K562 (cell line): ENCODE data around the gene MYO1B. TPM values are rescaled to one million over a fixed set of nuclear protein-coding genes. Genes with fewer than 3 reads are reported as not detected.

Source experiments
- ATAC-seq: fragments of 200-7000 bp; cut with Tn5 transposase; 3 replicates; pipeline ENCODE4 v1.9.1; 2020; ENCODE audit warnings: moderate library complexity
- BruUV-seq: library from RNA; stranded (reverse); fragments of 400-500 nt; replicated peaks from 2 replicates; lab custom pipeline; 2021; lab: Mats Ljungman, UMichigan
- CTCF ChIA-PET: fragments of 300-600 bp; formaldehyde crosslinking; extraction: SDS; loops from one replicate; lab custom pipeline; 2021; ENCODE audit warnings: low intra/inter-chr PET ratio; lab: Yijun Ruan, JAX
- POLR2A ChIA-PET: fragments of 300-600, 350-650 bp; sonication (Branson Sonifier 250); formaldehyde crosslinking; extraction: SDS; loops from one replicate; lab custom pipeline; 2021; ENCODE audit warnings: antibody characterized with exemption, inconsistent platforms; lab: Yijun Ruan, JAX
- DNase-seq, 4 experiments: peaks; one replicate each; pipeline versions ENCODE4 v3.0.0 to v3.0.0-alpha.2; 2011 to 2018; ENCODE audit warnings: low spot score in 3 of 4, mixed read lengths in 3 of 4; ENCODE audit errors: extremely low read depth in 1 of 4
- FAIRE-seq: peaks from 2 replicates; lab custom pipeline; 2011; peaks lifted over from hg19 to GRCh38; lab: Jason Lieb, UNC
- H2AFZ ChIP-seq: 2 replicates; pipeline ENCODE4 v1.6.0; 2011; ENCODE audit warnings: low read depth, low read length, control low read depth, inconsistent platforms
- H3K27ac ChIP-seq: fragments of 200-600 bp; 3 replicates; pipeline ENCODE4 v1.8.0; 2011; ENCODE audit warnings: low read depth, mild to moderate bottlenecking, control low read depth, inconsistent platforms, low read length, moderate library complexity, mixed read lengths; ENCODE audit errors: extremely low read depth
- H3K27me3 ChIP-seq, 2 experiments: fragments of 300-600 bp in 1 of 2; 2 replicates in 1 of 2; 3 replicates in 1 of 2; pipeline versions ENCODE4 v1.6.0 to v1.8.0; 2011; ENCODE audit warnings: inconsistent platforms in 2 of 2, low read length in 2 of 2, mild to moderate bottlenecking in 1 of 2, mixed read lengths in 1 of 2, moderate library complexity in 1 of 2; ENCODE audit not compliant: control insufficient read depth in 2 of 2, insufficient read depth in 2 of 2
- H3K36me3 ChIP-seq: fragments of 300-600 bp; 3 replicates; pipeline ENCODE4 v1.8.0; 2011; ENCODE audit warnings: mild to moderate bottlenecking, low read length, inconsistent platforms; ENCODE audit not compliant: control insufficient read depth, insufficient read depth
- H3K4me1 ChIP-seq, 2 experiments: fragments of 200-600 bp in 1 of 2; replicated peaks in 1 of 2; 2 replicates in 1 of 2; 3 replicates in 1 of 2; pipeline versions ENCODE4 v1.5.1 to v1.8.0; 2011; ENCODE audit warnings: inconsistent platforms in 2 of 2, low read length in 2 of 2, mild to moderate bottlenecking in 1 of 2, mixed read lengths in 1 of 2, moderate library complexity in 1 of 2; ENCODE audit not compliant: control insufficient read depth in 2 of 2, insufficient read depth in 2 of 2
- H3K4me2 ChIP-seq: 2 replicates; pipeline ENCODE4 v1.6.1; 2011; ENCODE audit warnings: low read length, control low read depth, inconsistent platforms, mixed read lengths; ENCODE audit not compliant: insufficient read depth
- H3K4me3 ChIP-seq: fragments of 200-600 bp; sonication (generic), shearing (Covaris generic); 2 replicates; pipeline ENCODE4 v1.5.1; 2016; ENCODE audit warnings: control low read depth, inconsistent platforms
- H3K79me2 ChIP-seq: fragments of 200-600 bp; 3 replicates; pipeline ENCODE4 v1.8.0; 2011; ENCODE audit warnings: low read length, inconsistent platforms; ENCODE audit not compliant: control insufficient read depth, insufficient read depth
- H3K9ac ChIP-seq, 2 experiments: 2 replicates each; pipeline versions ENCODE4 v1.6.0 to v1.6.1; 2011; ENCODE audit warnings: low read depth in 2 of 2, low read length in 2 of 2, control low read depth in 1 of 2, inconsistent platforms in 1 of 2, mild to moderate bottlenecking in 1 of 2, mixed read lengths in 1 of 2; ENCODE audit not compliant: insufficient read depth in 1 of 2
- H3K9me1 ChIP-seq: one replicate; pipeline ENCODE4 v1.6.0; 2011; ENCODE audit warnings: inconsistent platforms, mild to moderate bottlenecking, low read length, moderate library complexity; ENCODE audit not compliant: control insufficient read depth, insufficient read depth
- H3K9me3 ChIP-seq: replicated peaks from 2 replicates; pipeline ENCODE4 v1.5.1; 2011; ENCODE audit warnings: low read depth, low read length, inconsistent platforms; ENCODE audit not compliant: control insufficient read depth, insufficient read depth
- H4K20me1 ChIP-seq: replicated peaks from 2 replicates; pipeline ENCODE4 v1.6.1; 2011; ENCODE audit warnings: low read length, inconsistent platforms, mixed read lengths; ENCODE audit not compliant: control insufficient read depth, insufficient read depth
- DLX4 ChIP-seq: fragments of 250-450 bp; sonication (Bioruptor Pico); IDR thresholded peaks from 2 replicates; pipeline ENCODE4 v1.6.1; 2021; ENCODE audit warnings: mild to moderate bottlenecking
- ELF4 ChIP-seq: fragments of 450-650 bp; formaldehyde crosslinking; IDR thresholded peaks from 2 replicates; pipeline ENCODE4 v1.4.0; 2022; ENCODE audit warnings: missing genetic modification characterization
- TFAM ChIP-seq: fragments of 250-450 bp; sonication (Bioruptor Pico); conservative IDR thresholded peaks from 2 replicates; pipeline ENCODE4 v1.5.0; 2021; ENCODE audit warnings: mild to moderate bottlenecking, moderate library complexity
- ZNF740 ChIP-seq, 3 experiments: fragments of 200-800 bp in 1 of 3; sonication (Bioruptor generic) in 1 of 3; sonication (generic) in 1 of 3; formaldehyde crosslinking in 1 of 3; IDR thresholded peaks; 2 replicates each; pipeline versions ENCODE4 v1.6.1 to v1.8.0; 2016 to 2022; ENCODE audit warnings: mild to moderate bottlenecking in 2 of 3, missing compliant biosample characterization in 2 of 3, missing genetic modification characterization in 2 of 3, missing genetic modification reagents in 1 of 3
- WGBS: fragments of 100-300 bp; shearing (Covaris generic); methylation state at CpG from one replicate; pipeline ENCODE4 v1.1.6; 2016; ENCODE audit warnings: low coverage, mixed read lengths; ENCODE audit not compliant: insufficient coverage; ENCODE audit errors: missing lambda C conversion rate; 5-methylcytosine and 5-hydroxymethylcytosine counted together
- in situ Hi-C: fragments of 300-500 bp; cut with MboI; formaldehyde crosslinking; loops from 4 replicates; pipeline ENCODE4 v1.15.0; 2018; ENCODE audit warnings: inconsistent platforms, mixed read lengths
- intact Hi-C: fragments of 100-400 bp; cut with micrococcal nuclease; formaldehyde crosslinking; loops from 2 replicates; pipeline ENCODE4 v1.14.2; 2022
- polyA plus RNA-seq, 8 experiments: library from polyadenylated mRNA; depleted of rRNA in 4 of 8; stranded (reverse) in 5 of 8; unstranded in 3 of 8; fragments of >200 nt; fragmentation: Nextera tagmentation in 2 of 8; fragmentation: Illumina TruSeq in 1 of 8; extraction: Ambion mirVana in 2 of 8; extraction: Trizol in 1 of 8; gene quantifications; 2 replicates each; pipeline versions ENCODE4 v1.2.1 to v1.2.3, GENCODE V29; 2011 to 2014; ENCODE audit warnings: inconsistent platforms in 1 of 8, missing spikeins in 1 of 8
- total RNA-seq, 7 experiments: library from RNA; depleted of rRNA in 6 of 7; stranded (reverse); fragments of >200 nt in 6 of 7; fragmentation: Illumina TruSeq in 2 of 7; extraction: Trizol in 2 of 7; gene quantifications; 2 replicates each; pipeline versions ENCODE4 v1.2.1 to v1.2.3, GENCODE V29; 2011 to 2021; ENCODE audit warnings: low replicate concordance in 1 of 7

The MYO1B gene
- total and polyA plus RNA-seq, 9 of the 15 experiments (the other 6 are each of a cell fraction or from before 2014, with no cell fraction given) = 0.04 to 0.33 (median 0.20) TPM; not detected in 5

GRCh38 chr2:191385416-191386160, 140.4 kb downstream of the MYO1B start (continued):
- no peak for TF ChIP-seq TFAM

DNA sequence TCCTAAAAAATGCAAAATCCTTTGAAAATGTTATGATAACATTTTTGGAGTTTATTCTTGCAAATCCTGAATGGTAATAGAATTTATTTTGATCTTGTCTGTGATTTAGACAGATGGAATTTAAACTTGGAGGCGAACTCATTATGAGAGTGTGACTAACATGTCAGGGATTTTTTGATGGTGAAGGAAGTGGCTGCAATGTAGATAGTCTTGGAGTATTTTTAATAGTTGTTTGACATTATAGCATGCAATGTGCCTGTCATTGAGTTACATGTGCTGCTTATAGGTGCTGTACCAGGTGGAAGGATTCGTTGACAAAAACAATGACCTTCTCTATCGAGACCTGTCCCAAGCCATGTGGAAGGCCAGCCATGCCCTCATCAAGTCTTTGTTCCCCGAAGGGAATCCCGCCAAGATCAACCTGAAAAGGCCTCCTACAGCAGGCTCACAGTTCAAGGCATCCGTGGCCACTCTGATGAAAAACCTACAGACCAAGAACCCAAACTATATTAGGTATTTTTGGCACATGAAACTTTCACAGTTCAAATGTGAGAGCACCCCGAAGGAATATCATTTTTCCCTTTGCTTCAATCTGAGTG, 141.8 kb downstream of the MYO1B start:
- no peak for ATAC-seq
- H3K9me1 ChIP-seq = no peaks in the 10 kb centered on the region
- ChIA-PET CTCF (no interaction called here), POLR2A (interaction anchor here (1.2 kb wide), 1 partner anchor 62 kb away, joined by 3 read pairs; no protein-coding TSS in a partner anchor)
- H3K27me3 ChIP-seq = peaks cover 0 to 4% of the 10 kb centered on the region in 2 experiments; a peak in 1 of 5 replicates
- no peaks in the 10 kb centered on the region for H3K9me3 ChIP-seq
- in situ Hi-C loops = no loop called here
- WGBS = 0% methylated on average over 5 of the region's 7 CpGs
- H3K4me1 ChIP-seq = no peaks in the 10 kb centered on the region
- H3K4me2 ChIP-seq = no peak overlapping the region
- no peak overlapping the region for H3K27ac ChIP-seq
- intact Hi-C loops = no loop called here
- no peak for TF ChIP-seq ZNF740 (CRISPR knock-in tag; IDR thresholded peaks at IDR 0.05)
- TF ChIP-seq ZNF740 (tag; IDR thresholded peaks at IDR 0.05) = no peak
- no peak for TF ChIP-seq ELF4 (CRISPR knock-in tag)
- TF ChIP-seq DLX4 (CRISPR knock-in tag) = no peak
- no peak for FAIRE-seq
- no peak overlapping the region for H3K9ac ChIP-seq
- DNase-seq = no peak
- H2AFZ ChIP-seq = no peak overlapping the region
- no peaks in the 10 kb centered on the region for H3K79me2 ChIP-seq
- no peaks in the 10 kb centered on the region for H3K36me3 ChIP-seq
- H4K20me1 ChIP-seq = no peaks in the 10 kb centered on the region
- no TSS peak for BruUV-seq
- H3K4me3 ChIP-seq = no peak overlapping the region
